Islet of Langerhans (tissue), 1 donor: ENCODE results near the gene CALN1.

ENCODE experiments used
- FAIRE-seq: peaks from one replicate; lab custom pipeline; 2011; peaks lifted over from hg19 to GRCh38; lab: Jason Lieb, UNC

The CALN1 gene

GRCh38 chr7:72037516-72037915, 374.6 kb downstream of the CALN1 start:
- no peak for FAIRE-seq

GRCh38 chr7:72035266-72035665, 376.9 kb downstream of the CALN1 start:
- FAIRE-seq: no peak

DNA sequence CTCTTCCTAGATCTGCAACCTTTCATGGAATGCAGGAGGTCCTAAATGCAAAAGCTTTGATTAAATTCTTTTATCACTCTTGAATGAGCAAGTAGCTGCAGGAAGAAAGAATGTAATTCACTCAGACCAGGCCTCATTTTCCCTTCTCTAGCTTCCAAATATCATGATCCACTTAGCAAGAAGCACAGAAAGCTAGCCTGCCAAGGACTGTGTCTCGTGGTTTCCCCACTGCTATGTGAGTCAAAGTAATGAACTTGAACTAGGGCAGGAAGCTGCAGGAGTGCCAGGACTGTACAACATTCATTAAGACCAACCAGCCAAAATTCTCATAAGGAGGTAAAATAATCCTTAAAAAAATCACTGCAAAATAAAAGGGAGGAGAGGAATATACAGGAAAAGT, 379.2 kb downstream of the CALN1 start:
- FAIRE-seq: no peak

DNA sequence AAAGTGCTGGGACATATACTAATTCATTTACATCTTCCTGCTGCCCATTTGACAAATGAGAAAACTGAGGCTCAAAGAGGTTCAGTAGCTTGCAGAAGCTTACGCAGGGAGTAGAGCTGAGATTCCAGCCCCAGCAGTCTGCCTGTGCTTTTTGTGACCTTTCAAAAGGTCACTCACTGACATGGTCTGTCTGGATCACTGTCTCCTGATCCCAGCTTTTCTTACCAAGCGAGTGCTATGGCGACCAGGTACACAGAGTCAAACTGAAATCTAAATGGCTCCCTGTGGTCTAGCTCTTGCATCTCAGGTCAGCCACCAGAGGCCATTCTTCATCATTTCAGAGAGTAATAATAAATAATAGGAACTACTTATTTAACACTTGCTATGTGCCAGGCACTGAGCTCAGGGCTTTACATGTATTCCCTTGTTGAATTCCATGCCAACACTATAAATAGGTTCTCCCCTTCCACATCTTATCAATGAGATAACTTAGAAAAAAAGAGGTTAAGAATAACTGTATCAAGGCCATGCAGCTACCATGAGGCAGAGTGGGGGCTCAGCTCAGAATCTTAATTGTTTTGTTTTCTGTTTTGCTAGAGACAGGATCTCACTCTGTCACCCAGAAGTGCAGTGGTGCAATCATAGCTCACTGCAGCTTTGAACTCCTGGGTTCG, 381.0 kb downstream of the CALN1 start:
- FAIRE-seq: no peak

- no peak for FAIRE-seq
These were observed 383.9 kb downstream of the CALN1 start for GRCh38 chr7:72028267-72028666.

DNA sequence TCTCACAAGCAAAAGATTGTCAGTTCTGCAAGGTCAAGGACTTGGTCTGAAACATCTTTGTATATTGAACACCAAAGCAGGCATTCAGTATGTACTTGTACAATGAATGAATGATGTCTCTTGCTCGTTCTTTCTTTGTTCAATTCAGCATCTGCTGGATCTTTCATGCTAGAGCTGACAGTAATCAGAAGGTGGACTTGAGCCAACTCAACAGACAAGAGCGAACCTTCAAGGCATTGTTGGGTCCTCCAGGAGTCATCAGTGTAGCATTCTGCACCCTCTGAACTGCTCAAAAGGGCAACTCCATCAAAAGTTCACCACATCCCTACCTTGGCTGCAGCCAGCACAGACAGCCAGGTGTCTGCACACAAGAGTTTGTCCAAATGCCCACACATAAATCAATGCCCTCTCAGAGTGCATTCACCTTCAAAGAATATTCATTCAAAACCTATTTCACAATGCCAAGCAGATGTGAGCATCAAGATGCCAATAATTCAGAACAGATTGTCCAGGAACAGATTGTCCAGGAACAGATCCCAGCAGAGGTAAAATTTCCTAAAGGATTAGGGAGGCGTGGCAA, 386.7 kb downstream of the CALN1 start:
- FAIRE-seq: no peak

DNA sequence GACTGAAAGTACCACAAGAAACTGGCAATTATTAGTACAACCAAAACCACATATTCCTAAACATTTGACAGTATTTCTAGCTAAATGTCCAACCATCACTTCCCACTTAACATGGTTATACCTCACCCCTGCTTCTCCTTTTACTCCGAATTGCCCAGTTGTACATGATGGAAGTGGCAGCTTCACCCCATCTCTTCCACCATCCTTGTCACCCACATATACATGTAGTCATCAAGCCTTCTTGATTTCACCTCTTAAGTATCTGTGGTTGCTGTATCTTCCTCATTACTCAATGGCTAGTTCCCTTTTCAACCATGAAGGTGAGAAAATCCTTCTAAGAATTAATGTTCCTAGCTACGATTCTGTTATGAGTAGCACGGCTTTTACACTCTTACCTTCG, 388.2 kb downstream of the CALN1 start:
- FAIRE-seq: no peak

- no peak for FAIRE-seq
These were observed 390.4 kb downstream of the CALN1 start for GRCh38 chr7:72021716-72022115.

GRCh38 chr7:72020311-72020710, 391.8 kb downstream of the CALN1 start:
- FAIRE-seq: no peak

DNA sequence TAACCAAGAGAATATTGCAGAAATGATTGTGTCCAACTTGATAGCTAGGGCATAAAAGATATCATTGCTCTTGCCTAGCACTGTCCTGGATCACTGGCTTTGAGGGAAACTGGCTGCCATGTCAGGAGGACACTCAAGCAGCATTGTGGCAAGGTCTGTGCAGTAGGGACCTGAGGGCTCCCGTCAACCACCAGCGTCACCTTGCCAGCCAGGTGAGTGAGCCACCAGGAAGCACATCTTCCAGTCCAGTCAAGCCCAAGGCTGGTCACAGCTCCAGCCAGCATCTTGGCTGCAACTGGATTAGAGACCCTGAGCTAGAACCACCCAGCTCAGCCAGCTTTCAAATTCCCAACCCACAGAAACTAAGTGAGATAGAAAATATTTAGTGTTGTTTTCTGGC, 392.7 kb downstream of the CALN1 start:
- no peak for FAIRE-seq

- FAIRE-seq: no peak
These were observed 394.4 kb downstream of the CALN1 start for GRCh38 chr7:72017756-72018155.

DNA sequence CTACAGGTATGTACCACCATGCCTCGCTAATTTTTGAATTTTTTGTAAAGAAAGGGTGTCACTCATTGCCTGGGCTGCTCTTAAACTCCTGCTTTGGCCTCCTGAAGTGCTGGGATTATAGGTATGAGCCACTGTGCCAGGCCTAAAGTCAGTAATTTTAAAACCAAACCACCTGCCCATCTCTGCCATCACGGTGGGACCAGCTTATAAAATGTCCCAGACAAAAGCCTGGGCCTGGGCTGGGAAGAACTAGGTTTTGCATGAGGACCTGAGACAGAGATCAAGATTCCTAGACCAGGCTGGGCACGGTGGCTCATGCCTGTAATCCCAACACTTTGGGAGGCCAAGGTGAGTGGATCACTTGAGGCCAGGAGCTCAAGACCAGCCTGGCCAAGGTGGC, 395.6 kb downstream of the CALN1 start:
- no peak for FAIRE-seq

- FAIRE-seq: no peak
These were observed 397.0 kb downstream of the CALN1 start for GRCh38 chr7:72015136-72015535.

DNA sequence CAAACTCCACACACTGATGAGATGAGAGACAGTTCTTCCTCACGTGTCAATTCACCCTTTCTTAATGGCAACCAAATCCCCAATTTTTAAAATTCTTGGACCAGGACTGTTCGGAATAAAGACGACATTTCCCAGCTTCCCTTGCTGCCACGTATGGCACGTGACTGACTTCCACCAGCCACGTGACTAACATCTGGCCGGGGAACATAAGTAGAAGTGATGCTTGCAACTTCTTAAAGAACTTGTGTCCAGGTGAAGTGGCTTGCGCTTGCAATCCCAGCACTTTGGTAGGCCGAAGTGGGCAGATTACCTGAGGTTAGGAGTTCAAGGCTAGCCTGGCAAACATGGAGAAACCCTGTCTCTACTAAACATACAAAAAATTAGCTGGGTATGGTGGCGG, 405.1 kb downstream of the CALN1 start:
- FAIRE-seq: no peak

DNA sequence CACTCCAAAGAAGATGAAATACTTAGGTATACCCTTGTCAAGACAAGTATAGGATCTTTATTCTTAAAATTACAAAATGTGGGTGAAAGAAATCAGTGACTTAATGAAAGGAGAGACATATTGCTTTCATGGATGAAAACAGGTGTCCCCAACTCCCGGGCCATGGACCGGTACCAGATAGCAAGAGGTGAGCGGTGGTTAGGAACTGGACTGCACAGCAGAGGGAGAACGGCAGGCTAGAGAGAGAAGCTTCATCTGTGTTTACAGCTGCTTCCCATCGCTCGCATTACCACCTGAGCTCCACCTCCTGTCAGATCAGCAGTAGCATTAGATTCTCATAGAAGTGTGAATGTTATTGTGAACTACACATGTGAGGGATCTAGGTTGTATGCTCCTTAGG, 408.9 kb downstream of the CALN1 start:
- no peak for FAIRE-seq

- no peak for FAIRE-seq
These were observed 416.0 kb downstream of the CALN1 start for GRCh38 chr7:71996141-71996540.

DNA sequence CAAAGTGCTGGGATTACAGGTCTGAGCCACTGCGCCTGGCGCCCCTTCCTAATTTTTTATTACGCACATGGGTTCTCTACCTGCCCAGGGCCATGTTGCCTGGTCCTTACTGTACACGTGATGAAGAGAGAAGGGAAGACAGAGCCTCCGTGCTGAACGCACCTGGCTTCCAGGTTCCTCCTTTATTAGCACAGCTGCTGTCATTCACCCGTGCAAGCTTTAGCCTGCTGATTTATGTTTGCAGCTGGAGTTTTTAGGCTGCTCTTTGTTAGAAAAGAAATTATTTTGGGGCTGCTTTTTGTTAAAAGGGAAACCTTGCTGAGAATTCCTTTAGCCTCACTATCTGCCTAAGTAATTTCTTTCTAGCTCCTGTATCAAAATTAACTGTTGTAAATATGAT, 417.0 kb downstream of the CALN1 start:
- no peak for FAIRE-seq

DNA sequence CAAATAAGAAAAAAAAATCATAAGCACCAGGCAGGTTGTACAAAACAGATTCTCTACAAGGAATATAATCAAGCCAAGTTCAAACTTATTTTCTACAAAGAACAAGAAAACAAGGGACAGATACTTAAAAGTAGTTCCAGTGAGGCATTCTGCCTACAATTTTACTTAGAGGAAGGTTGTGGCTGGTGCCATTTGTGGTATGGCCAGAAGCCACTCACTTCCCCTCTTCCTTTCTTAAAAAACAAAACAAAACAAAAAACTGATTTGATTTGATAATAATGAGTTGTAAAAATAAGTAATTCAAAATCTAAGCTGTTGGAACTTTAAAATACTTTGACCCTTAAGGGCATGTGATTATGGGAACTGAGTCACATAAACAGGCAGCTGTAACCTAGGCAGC, 420.6 kb downstream of the CALN1 start:
- FAIRE-seq: no peak

DNA sequence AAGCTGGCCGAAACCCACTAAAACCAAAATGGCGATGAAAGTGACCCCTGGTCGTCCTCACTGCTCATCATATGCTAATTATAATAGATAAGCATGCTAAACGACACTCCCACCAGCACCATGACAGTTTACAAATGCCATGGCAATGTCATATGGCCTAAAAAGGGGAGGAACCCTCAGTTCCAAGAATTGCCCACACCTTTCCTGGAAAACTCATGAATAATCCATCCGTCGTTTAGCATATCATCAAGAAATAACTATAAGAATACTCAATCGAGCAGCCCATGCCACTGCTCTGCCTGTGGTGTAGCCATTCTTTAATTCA, 422.0 kb downstream of the CALN1 start:
- no peak for FAIRE-seq

DNA sequence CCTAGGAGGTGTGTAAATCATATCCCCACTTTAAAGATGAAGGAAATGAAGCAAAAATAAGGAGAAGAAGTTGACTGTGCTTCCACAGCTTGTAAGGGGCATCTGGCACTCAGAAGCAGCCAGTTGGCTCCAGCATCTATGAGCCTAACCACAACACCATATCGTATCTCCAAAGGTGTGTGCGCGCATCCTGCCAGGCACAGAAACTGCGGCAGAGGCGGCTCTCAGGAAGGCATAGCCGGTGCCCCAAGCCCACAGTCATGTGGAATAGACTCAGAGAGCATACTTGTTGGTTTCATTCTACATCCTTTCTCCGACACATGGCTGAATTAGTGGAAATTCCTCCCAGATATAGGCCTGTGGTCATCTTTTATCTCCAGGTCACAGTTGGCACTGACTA, 423.9 kb downstream of the CALN1 start:
- no peak for FAIRE-seq

DNA sequence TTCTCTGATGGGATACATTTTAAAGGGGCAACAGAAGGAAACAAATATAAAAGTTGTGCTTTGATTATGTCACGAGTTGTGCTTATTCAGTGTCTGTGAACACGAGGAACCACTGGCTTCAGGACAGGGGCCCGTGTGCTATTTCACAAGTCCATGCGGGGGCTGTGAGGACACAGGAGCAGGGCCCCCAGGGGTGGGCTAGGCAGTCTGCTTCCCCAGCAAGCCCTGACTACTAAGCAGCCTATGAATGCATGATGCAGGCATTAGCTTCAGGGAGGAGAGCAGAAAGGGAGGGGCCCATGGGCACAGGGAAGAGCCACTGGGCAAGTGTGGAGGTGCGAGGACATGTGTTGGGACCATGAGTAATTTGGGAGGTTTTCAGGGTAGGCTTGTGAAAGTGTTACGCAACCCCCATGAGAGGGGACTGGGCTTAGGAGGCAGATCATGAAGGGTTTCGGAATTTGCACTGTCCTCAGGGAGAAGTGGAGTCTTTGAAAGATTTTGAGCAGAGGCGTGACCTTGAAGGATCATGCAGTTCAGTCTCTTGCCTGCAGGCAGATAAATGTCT, 424.9 kb downstream of the CALN1 start:
- FAIRE-seq: no peak

- FAIRE-seq: no peak
These were observed 427.8 kb downstream of the CALN1 start for GRCh38 chr7:71984348-71984747.

GRCh38 chr7:71982851-71983250, 429.3 kb downstream of the CALN1 start:
- no peak for FAIRE-seq

- no peak for FAIRE-seq
These were observed 435.5 kb downstream of the CALN1 start for GRCh38 chr7:71976645-71977044.
